Activated effector memory CD4-positive, alpha-beta T cell treated with anti-CD3 and anti-CD28 coated beads, Interleukin-2, amount 50 U/mL, for 16 hours (primary cell): Measurements from ENCODE around the gene RHBDL3.

Source experiments
- DNase-seq: peaks from one replicate; pipeline ENCODE4 v3.0.0-alpha.2; 2020

The RHBDL3 gene

DNA sequence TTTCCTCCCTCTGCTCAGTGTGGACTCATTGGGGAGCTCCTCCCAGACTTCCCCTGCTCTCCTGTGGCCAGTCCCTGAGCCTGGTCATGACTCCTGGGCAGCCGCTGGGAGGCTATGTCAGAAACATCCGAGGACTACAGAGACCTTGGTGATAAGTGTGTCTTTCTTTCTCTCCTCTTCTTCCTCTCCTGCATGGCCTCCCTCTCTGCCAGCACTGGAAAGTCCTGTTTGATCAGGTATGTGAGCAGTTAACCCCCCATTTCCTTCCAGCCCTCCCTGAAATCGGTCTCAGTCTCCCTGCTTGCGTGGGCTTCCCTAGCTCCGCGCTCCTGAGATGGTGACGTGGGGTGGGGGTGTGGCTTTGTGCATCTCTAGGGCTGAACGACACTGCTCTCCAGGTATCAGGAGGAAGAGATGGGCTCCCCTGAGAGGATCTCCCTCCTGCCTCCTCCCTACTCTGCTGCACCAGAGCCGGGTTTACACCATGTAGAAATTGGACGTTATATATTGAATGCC is 2.1 kb downstream of the RHBDL3 start:
- DNase-seq, result peak; percentile 68

GRCh38 chr17:32268734-32269288 is 3.2 kb downstream of the RHBDL3 start:
- no peak for DNase-seq

DNA sequence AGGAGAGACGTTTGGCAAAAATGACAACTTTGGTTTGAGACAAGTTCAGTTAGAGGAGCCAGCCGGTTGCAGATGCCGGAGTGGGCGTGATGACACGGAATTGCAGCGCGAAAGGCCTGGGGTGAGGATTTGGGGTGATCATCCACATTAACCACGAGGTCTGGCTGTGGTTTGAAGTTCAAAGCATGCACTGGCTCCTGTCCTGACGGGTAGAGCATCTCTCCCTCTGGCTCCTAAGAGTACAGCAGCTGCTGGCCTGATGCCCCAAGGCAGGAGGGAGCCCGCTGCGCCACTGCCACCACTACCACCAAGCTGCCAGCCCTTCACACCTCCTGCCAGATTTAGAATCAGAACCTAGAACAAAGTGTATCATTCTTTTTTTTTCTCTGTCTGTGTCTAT is 3.7 kb downstream of the RHBDL3 start:
- DNase-seq, result no peak

GRCh38 chr17:32271844-32272243 is 6.2 kb downstream of the RHBDL3 start:
- no peak for DNase-seq

GRCh38 chr17:32274101-32274500 is 8.5 kb downstream of the RHBDL3 start:
- no peak for DNase-seq

GRCh38 chr17:32274643-32275042 is 9.0 kb downstream of the RHBDL3 start:
- no peak for DNase-seq

- DNase-seq, result no peak
Measured at GRCh38 chr17:32275060-32276042, 9.7 kb downstream of the RHBDL3 start.

DNA sequence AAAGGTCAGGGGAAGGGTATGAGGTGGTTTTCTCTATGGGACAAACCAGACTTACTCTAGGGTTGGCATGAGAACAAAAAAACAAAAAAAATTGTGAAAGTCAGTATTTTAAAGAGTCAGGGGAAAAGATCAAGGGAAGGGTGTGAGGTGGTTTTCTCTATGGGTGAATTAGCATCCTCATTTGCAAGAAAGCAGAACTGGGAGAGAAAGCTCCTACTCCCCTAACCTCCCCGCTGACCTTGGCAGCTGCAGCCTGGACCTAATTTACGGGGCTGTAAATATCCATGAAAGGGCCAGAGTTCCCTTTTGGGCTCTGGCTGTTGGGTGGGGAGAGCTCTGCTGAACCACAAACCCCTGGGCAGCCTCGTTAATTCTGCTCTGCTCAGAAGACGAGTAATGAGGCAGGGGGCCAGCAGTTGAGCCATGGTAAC is 10.6 kb downstream of the RHBDL3 start:
- no peak for DNase-seq

DNA sequence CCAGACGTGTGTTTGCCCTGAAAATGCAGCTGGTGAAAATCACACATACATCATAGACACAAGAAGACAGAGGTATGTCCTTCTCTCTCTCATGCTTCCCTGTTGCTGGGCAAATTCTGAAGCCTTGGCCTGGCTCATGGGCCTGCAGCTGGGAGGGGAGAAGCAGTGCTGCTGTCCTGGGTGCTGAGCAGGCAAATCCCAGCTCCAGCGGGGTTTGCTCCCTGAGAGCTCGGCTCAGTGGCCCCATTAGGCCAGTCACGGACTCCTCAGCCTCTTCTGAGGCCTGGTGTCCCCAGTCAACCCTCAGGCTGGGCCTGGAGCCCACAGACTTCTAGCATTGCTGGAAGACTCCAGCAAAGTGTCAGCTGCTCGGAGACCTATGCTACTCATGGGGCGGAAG is 11.7 kb downstream of the RHBDL3 start:
- DNase-seq, result no peak

GRCh38 chr17:32278815-32279214 is 13.2 kb downstream of the RHBDL3 start:
- DNase-seq, result no peak

DNA sequence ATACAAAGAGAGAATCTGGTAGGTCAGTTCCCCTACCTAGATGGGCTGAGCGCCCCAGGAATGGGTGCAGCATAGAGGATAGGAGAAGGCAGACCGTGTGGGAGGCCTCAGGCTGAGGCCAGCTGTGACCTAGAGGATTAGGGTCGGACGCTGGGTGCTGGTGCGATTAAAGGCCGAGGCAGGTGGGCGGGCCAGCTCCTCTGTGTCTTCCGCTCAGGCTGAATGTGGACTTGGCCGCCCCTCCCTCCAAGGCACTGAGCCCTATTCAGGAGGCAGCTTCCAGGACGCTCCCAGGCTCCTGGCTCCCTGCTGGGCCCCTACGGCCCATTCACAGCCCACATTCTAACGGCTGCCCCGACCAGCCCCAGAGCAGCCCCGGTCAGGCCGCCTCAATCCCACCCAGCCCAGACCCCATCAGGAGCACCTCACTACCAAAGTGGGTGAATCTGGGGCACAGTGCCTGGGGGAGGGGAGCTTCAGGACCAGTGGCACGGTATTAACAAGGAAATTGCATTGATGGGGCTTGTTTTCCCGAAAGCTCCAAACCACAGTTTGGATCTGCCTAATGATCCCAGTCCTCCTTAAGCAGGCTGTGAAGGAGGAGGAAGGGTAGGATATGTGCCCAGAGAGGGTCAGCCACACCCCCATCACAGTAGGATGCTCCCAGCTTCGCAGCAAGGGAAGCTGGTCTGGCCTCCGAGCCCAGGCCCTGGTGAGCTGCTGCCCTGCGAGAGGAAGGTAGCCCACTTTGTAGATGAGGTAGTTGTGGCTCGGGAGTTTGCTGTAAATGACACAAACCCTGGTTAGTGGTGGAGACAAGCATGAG is 14.5 kb downstream of the RHBDL3 start:
- no peak for DNase-seq

GRCh38 chr17:32281011-32281451 is 15.4 kb downstream of the RHBDL3 start:
- DNase-seq, result no peak

GRCh38 chr17:32283745-32284201 is 18.1 kb downstream of the RHBDL3 start:
- no peak for DNase-seq

- DNase-seq, result no peak
Measured at GRCh38 chr17:32285306-32285705, 19.7 kb downstream of the RHBDL3 start.

- no peak for DNase-seq
Measured at GRCh38 chr17:32285746-32286517, 20.3 kb downstream of the RHBDL3 start.

DNA sequence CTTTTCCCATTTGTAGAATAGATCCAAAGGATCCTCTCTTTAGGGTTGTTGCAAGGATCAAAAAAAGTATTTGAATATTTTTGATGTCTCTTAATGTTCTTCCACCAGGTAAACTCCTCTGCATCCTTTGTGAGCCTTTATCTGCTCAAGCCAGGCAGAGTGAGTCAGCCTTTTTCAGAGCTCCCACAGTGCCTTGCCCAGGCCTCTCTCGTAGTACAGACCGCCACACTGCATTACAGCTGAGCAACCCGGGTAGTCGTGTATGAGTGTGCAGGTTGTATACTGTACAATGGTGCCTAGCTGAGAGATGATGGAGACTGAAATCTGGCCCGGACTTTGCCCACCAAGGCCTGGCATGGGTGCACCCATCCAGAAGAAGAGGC is 20.9 kb downstream of the RHBDL3 start:
- no peak for DNase-seq

DNA sequence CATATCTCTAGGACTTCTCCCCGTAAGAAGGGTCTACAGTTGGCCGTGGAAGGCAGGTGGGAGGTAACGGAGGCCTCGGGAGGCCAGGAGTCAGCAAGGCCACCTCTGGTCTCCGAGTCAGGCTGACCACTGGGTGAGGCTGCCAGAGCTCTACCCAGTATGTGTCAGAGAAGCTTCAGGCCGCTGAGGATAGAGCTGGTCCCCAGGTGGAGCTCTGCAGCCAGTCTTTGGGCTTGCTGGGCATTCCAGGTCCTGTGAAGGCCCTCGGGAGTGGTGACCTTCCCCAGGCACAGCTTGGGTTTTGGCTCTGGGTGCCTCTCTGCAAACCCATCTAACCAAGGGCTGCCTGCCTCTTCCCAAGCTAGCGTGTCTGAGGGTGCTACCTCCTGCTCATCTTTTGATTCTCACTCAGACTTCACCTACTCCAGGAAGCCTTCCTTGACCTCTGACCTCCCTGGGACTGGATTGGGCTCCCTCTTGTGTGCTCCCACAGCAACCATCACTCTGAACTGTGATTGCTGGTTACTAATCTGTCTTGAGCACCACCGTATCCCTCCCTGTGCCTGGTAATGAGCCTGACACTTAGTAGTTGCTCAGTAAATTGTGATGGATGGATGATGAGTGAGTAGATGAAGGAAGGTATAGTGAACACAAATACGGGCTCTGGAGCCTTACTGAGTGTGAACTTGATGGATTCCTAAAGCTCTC is 22.3 kb downstream of the RHBDL3 start:
- no peak for DNase-seq

DNA sequence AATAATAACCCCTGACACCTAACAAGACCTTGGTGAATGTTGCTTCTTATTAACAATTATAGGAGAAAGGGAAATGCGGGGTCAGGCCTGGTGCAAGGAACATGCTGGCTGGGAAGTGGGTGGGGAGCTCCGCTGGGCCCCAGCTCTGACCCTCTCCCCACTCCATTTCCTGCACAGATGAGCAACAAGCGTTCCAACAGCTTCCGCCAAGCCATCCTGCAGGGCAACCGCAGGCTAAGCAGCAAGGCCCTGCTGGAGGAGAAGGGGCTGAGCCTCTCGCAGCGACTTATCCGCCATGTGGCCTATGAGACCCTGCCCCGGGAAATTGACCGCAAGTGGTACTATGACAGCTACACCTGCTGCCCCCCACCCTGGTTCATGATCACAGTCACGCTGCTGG is 23.0 kb downstream of the RHBDL3 start:
- no peak for DNase-seq

DNA sequence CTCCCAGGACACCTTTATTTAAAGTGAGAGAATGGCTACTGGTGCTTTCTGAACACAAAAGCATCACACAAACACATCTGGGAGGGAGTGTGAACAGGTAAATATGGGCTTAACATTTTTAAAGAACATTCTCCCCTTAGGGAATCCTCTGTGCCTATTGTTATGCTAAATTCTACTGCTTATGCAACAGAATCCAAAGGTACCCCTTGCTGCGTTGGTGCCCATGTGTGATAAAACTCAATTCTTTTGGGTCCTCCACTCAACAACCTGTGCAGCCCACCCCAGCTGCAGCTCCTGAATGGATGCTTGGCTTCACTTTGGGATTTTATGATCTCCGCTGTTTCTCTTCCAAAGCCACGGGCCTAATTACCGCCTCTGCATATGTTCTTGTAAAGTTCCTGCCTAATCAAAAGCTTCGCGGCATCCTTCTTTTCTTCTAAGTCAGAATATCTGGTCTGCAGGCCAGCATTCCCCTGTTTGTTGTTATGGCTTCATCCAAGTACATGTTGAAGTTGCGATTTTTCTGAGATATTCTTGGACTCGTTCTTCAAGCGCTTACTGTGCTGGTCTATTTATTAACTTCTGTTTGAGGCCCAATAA is 23.9 kb downstream of the RHBDL3 start:
- no peak for DNase-seq

DNA sequence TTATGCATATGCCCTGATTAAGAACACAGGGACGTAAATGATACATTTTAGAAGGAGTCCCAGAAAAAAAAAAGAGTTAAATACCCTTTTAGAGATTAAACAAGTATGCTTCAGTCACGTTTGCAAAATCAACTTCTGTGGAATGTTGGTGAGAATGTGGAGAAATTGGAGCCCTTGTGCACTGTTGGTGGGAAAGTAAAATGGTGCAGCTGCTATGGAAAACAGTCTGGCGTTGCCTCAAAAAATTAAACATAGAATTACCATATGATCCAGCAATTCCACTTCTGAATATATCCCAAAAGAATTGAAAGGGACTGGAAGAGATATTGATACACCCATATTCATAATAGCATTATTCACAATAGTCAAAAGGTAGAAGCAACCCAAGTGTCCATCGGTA is 26.5 kb downstream of the RHBDL3 start:
- no peak for DNase-seq

GRCh38 chr17:32297424-32297823 is 31.8 kb downstream of the RHBDL3 start:
- DNase-seq, result no peak
